HepG2 (cell line): ENCODE data around the gene RHBG. TPM values are rescaled to one million over a fixed set of nuclear protein-coding genes. Genes with fewer than 3 reads are reported as not detected.
A peak's percentile ranks its signal among the peaks of the same experiment; 100 is the strongest.

ENCODE experiments used
- ATAC-seq: fragments of 200-7000 bp; cut with Tn5 transposase; 3 replicates; pipeline ENCODE4 v1.9.1; 2020; ENCODE audit warnings: mild to moderate bottlenecking, moderate library complexity
- BruUV-seq: library from RNA; stranded (reverse); fragments of 400-500 nt; replicated peaks from 2 replicates; lab custom pipeline; 2021; lab: Mats Ljungman, UMichigan
- CTCF ChIA-PET: fragments of 300-600 bp; formaldehyde crosslinking; extraction: SDS; loops from one replicate; lab custom pipeline; 2021; ENCODE audit warnings: low total read pairs, inconsistent platforms, low intra/inter-chr PET ratio; lab: Yijun Ruan, JAX
- POLR2A ChIA-PET: fragments of 350-600 bp; sonication (Branson Sonifier 250); formaldehyde crosslinking; loops from one replicate; lab custom pipeline; 2020; ENCODE audit warnings: antibody characterized with exemption, inconsistent platforms; lab: Yijun Ruan, JAX
- DNase-seq: peaks from one replicate; pipeline ENCODE4 v3.0.0-alpha.2; 2015; ENCODE audit warnings: low spot score
- FAIRE-seq: peaks from 3 replicates; lab custom pipeline; 2011; peaks lifted over from hg19 to GRCh38; lab: Jason Lieb, UNC
- H2AFZ ChIP-seq: one replicate; pipeline ENCODE4 v1.6.1; 2011; ENCODE audit warnings: low read length, inconsistent platforms
- H3K27ac ChIP-seq: fragments of 300-600 bp; 3 replicates; pipeline ENCODE4 v1.8.0; 2011; ENCODE audit warnings: mixed run types, mild to moderate bottlenecking, mixed read lengths, low read length, inconsistent platforms; ENCODE audit not compliant: insufficient read depth; ENCODE audit errors: extremely low read length
- H3K27me3 ChIP-seq, 2 experiments: fragments of 200-600 bp in 1 of 2; 2 replicates in 1 of 2; 3 replicates in 1 of 2; pipeline versions ENCODE4 v1.6.0 to v1.8.0; 2011; ENCODE audit warnings: low read length in 2 of 2, mild to moderate bottlenecking in 2 of 2, moderate library complexity in 2 of 2, inconsistent platforms in 1 of 2; ENCODE audit not compliant: insufficient read depth in 2 of 2, control insufficient read depth in 1 of 2
- H3K36me3 ChIP-seq, 2 experiments: fragments of 200-600 bp in 1 of 2; replicated peaks in 1 of 2; 2 replicates in 1 of 2; 3 replicates in 1 of 2; pipeline versions ENCODE4 v1.5.1 to v1.8.0; 2011; ENCODE audit warnings: low read length in 2 of 2, inconsistent platforms in 1 of 2; ENCODE audit not compliant: insufficient read depth in 2 of 2, control insufficient read depth in 1 of 2
- H3K4me1 ChIP-seq: 2 replicates; pipeline ENCODE4 v1.5.1; 2012; ENCODE audit warnings: low read length, inconsistent platforms; ENCODE audit not compliant: insufficient read depth
- H3K4me2 ChIP-seq: 2 replicates; pipeline ENCODE4 v1.6.0; 2011; ENCODE audit warnings: low read depth, low read length, inconsistent platforms
- H3K4me3 ChIP-seq, 3 experiments: fragments of 200-600 bp in 1 of 3; sonication (generic), shearing (Covaris generic) in 1 of 3; replicated peaks in 1 of 3; 2 replicates each; pipeline ENCODE4 v1.5.1; 2011 to 2016; ENCODE audit warnings: low read length in 3 of 3, inconsistent platforms in 2 of 3, low read depth in 2 of 3, mild to moderate bottlenecking in 2 of 3, control low read depth in 1 of 3, mixed read lengths in 1 of 3; ENCODE audit not compliant: insufficient read depth in 1 of 3
- H3K79me2 ChIP-seq: one replicate; pipeline ENCODE4 v1.6.1; 2011; ENCODE audit warnings: low read length, inconsistent platforms; ENCODE audit not compliant: insufficient read depth
- H3K9ac ChIP-seq: 2 replicates; pipeline ENCODE4 v1.6.0; 2011; ENCODE audit warnings: mild to moderate bottlenecking, low read depth, low read length, inconsistent platforms; ENCODE audit not compliant: insufficient read depth
- H3K9me3 ChIP-seq: 2 replicates; pipeline ENCODE4 v1.5.1; 2012; ENCODE audit warnings: mild to moderate bottlenecking, low read length
- H4K20me1 ChIP-seq: 2 replicates; pipeline ENCODE4 v1.6.0; 2011; ENCODE audit warnings: inconsistent platforms, mild to moderate bottlenecking, low read length, moderate library complexity; ENCODE audit not compliant: insufficient read depth
- AFF4 ChIP-seq: sonication (generic); formaldehyde crosslinking; IDR thresholded peaks from 2 replicates; pipeline ENCODE4 v1.4.0; 2020; ENCODE audit warnings: missing genetic modification reagents
- ATF6 ChIP-seq: sonication (generic); formaldehyde crosslinking; conservative IDR thresholded peaks from 2 replicates; pipeline ENCODE4 v1.4.0; 2020; ENCODE audit warnings: missing genetic modification reagents
- CCAR2 ChIP-seq: fragments of 200-400 bp; formaldehyde crosslinking; optimal IDR thresholded peaks from 2 replicates; pipeline ENCODE3; 2018; ENCODE audit warnings: low read depth, mild to moderate bottlenecking, low read length, moderate library complexity
- KDM5A ChIP-seq: fragments of 200-600 bp; sonication (generic); IDR thresholded peaks from 2 replicates; pipeline ENCODE4 v1.7.0; 2018; ENCODE audit warnings: antibody characterized with exemption, mild to moderate bottlenecking, low read length, borderline replicate concordance
- STAG1 ChIP-seq: sonication (generic); formaldehyde crosslinking; IDR thresholded peaks from 2 replicates; pipeline ENCODE4 v1.4.0; 2020; ENCODE audit warnings: missing genetic modification reagents
- TEF ChIP-seq: sonication (generic); formaldehyde crosslinking; IDR thresholded peaks from 2 replicates; pipeline ENCODE4 v1.5.0; 2020; ENCODE audit warnings: missing genetic modification reagents
- WGBS: methylation state at CpG from one replicate; pipeline ENCODE4 v1.1.6; 2017; ENCODE audit warnings: low lambda C conversion rate; 5-methylcytosine and 5-hydroxymethylcytosine counted together
- in situ Hi-C: cut with HindIII; loops from 2 replicates; pipeline ENCODE4 v1.10.0; 2017; ENCODE audit warnings: low pct_unique_long_range_greater_than_20kb; ENCODE audit not compliant: extremely low pct_ligation_motif_present
- intact Hi-C: fragments of 100-400 bp; cut with micrococcal nuclease; formaldehyde crosslinking; loops from one replicate; pipeline ENCODE4 v1.10.0; 2022; ENCODE audit not compliant: unreplicated experiment
- polyA plus RNA-seq, 8 experiments: library from polyadenylated mRNA; depleted of rRNA in 3 of 8; stranded (reverse) in 7 of 8; unstranded in 1 of 8; fragments of >200 nt; fragmentation: Illumina TruSeq in 4 of 8; extraction: Trizol in 4 of 8; gene quantifications; 2 replicates each; pipeline versions ENCODE4 v1.2.1 to v1.2.3, GENCODE V29; 2011 to 2016; ENCODE audit warnings: low read depth in 4 of 8, missing spikeins in 1 of 8, mixed read lengths in 1 of 8; ENCODE audit not compliant: insufficient read depth in 1 of 8
- total RNA-seq, 5 experiments: library from RNA; depleted of rRNA; stranded (reverse); fragments of >200 nt; fragmentation: Illumina TruSeq; extraction: Trizol; gene quantifications; 2 replicates each; pipeline ENCODE4 v1.2.3, GENCODE V29; 2016; ENCODE audit warnings: low read depth in 1 of 5
- TF ChIP-seq, protein P1 (sequence below): sonication (generic); formaldehyde crosslinking; IDR thresholded peaks from 2 replicates; pipeline ENCODE4 v1.4.0; 2020; ENCODE audit warnings: low read depth, mild to moderate bottlenecking, missing genetic modification reagents
- TF ChIP-seq, protein P2 (sequence below): sonication (generic); formaldehyde crosslinking; IDR thresholded peaks from 2 replicates; pipeline ENCODE4 v1.5.0; 2020; ENCODE audit warnings: mild to moderate bottlenecking, missing genetic modification reagents, moderate library complexity

The RHBG gene
- total and polyA plus RNA-seq, 2 of the 13 experiments (the other 11 are each of a cell fraction or from before 2014, with no cell fraction given) = 61.8 to 73.5 TPM

GRCh38 chr1:156368889-156369684, at the start of gene RHBG (continued):
- TF ChIP-seq, protein P1, sequence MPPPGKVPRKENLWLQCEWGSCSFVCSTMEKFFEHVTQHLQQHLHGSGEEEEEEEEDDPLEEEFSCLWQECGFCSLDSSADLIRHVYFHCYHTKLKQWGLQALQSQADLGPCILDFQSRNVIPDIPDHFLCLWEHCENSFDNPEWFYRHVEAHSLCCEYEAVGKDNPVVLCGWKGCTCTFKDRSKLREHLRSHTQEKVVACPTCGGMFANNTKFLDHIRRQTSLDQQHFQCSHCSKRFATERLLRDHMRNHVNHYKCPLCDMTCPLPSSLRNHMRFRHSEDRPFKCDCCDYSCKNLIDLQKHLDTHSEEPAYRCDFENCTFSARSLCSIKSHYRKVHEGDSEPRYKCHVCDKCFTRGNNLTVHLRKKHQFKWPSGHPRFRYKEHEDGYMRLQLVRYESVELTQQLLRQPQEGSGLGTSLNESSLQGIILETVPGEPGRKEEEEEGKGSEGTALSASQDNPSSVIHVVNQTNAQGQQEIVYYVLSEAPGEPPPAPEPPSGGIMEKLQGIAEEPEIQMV (CRISPR knock-in tag) = peak; percentile 34; the same call in 1 of the 2 replicates
- TF ChIP-seq ATF6 (CRISPR knock-in tag) = 0 out of 2 replicates have a peak, but pooled peaks have one; percentile 32

DNA sequence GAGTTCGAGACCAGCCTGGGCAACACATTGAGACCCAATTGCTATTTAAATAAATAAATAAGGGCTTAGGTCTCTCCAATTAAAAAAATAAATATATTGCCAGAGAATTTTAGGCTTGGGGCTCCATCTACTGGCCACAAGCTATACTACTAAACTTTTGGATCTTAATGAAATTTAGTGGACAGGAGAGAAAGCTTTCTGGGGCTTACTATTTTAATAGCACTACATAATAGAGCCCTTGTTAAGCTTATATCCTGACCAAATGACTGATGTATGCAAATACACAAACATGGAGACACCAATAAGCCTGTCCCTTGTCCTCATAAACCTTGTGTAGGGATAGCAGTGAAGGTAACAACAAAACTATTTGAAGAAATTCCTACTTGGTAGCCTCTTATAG, 49.3 kb upstream of the RHBG start:
- in situ Hi-C loops (no loop called here), intact Hi-C loops (no loop called here)
- peak; percentile 25 for DNase-seq
- no peaks in the 10 kb centered on the region for H3K27me3 ChIP-seq
- H3K4me1 ChIP-seq = no peaks in the 10 kb centered on the region
- no peak overlapping the region for H3K4me3 ChIP-seq
- ChIA-PET CTCF (interaction anchor here (0.7 kb wide), 1 partner anchor 173 kb away, joined by 3 read pairs; no protein-coding TSS in a partner anchor), POLR2A (interaction anchor here (1.0 to 1.1 kb wide), 2 partner anchors 14 to 37 kb away, joined by 3 to 6 read pairs; partner anchors contain the start of gene SMG5)
- no peak for FAIRE-seq
- H3K4me2 ChIP-seq = no peak overlapping the region
- H3K36me3 ChIP-seq = peaks cover 32 to 81% of the 10 kb centered on the region in 2 experiments
- H3K9ac ChIP-seq = no peak overlapping the region
- H2AFZ ChIP-seq = no peak overlapping the region
- no peaks in the 10 kb centered on the region for H3K9me3 ChIP-seq
- ATAC-seq = 0 out of 3 replicates have a peak, but pooled peaks have one; percentile 30
- H3K79me2 ChIP-seq = peaks cover 2% of the 10 kb centered on the region
- no peak overlapping the region for H3K27ac ChIP-seq
- 95% methylated on average over 1 of the region's 1 CpG for WGBS
- peaks cover 4% of the 10 kb centered on the region; the same call in 1 of the 2 replicates for H4K20me1 ChIP-seq
- BruUV-seq = no TSS peak
- TF ChIP-seq STAG1 = peak; percentile 42
- TF ChIP-seq CCAR2 = no peak
- peak; percentile 30; the same call in 1 of the 2 replicates for TF ChIP-seq KDM5A
- TF ChIP-seq TEF (CRISPR knock-in tag) = no peak
- no peak for TF ChIP-seq AFF4 (CRISPR knock-in tag)
- TF ChIP-seq, protein P2, sequence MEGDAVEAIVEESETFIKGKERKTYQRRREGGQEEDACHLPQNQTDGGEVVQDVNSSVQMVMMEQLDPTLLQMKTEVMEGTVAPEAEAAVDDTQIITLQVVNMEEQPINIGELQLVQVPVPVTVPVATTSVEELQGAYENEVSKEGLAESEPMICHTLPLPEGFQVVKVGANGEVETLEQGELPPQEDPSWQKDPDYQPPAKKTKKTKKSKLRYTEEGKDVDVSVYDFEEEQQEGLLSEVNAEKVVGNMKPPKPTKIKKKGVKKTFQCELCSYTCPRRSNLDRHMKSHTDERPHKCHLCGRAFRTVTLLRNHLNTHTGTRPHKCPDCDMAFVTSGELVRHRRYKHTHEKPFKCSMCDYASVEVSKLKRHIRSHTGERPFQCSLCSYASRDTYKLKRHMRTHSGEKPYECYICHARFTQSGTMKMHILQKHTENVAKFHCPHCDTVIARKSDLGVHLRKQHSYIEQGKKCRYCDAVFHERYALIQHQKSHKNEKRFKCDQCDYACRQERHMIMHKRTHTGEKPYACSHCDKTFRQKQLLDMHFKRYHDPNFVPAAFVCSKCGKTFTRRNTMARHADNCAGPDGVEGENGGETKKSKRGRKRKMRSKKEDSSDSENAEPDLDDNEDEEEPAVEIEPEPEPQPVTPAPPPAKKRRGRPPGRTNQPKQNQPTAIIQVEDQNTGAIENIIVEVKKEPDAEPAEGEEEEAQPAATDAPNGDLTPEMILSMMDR = peak; percentile 40; the same call in 1 of the 2 replicates
